Measurements from ENCODE around the gene OFD1.

DNA sequence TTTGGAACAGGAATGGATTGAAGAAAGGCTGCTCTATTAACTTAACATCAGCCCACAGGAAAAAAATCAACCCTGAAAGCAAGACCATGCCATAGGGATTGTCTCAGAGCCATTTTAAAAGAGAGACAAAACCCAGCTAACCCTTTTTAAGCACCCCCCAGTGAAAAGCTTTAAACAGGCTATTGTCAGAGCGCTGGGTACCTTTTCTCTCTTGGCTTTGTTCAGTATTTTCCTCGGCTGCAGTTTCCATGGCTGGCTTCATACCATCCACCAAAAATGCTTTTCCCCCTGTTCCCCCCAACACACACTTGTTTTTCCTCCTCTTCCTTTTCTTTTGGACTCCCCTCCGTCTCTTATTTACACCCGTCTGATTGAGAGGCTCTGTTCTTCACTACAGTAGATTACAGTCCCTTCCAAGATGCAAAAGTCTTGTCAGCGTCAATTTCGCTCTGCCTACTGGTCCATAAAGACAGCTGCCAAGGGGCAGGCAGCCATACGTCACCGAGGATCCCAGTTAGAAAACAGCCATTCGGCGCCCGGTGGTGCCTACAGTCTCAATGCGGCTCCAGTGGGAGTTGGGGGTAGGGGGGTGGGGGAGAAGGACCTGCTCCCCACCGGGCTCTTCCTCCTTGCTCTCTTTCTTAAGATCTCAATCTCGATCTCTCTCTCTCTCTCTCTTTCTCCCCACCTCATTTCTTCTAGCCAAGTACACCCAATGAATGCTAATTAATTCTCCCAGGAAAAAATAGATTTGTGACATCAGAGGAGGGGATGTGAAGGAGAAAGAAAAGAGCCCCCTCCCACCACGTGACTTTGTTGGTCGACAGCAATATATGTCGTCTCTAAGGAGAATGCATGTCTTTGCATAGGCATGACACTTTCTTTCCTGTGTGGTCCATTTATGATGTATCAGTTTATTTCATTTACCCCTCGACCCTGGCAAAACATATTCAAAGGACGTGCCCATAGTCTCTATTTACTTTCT is 82.4 kb downstream of the OFD1 start, which contains the start of gene GPM6B:
- TF ChIP-seq, protein P1, sequence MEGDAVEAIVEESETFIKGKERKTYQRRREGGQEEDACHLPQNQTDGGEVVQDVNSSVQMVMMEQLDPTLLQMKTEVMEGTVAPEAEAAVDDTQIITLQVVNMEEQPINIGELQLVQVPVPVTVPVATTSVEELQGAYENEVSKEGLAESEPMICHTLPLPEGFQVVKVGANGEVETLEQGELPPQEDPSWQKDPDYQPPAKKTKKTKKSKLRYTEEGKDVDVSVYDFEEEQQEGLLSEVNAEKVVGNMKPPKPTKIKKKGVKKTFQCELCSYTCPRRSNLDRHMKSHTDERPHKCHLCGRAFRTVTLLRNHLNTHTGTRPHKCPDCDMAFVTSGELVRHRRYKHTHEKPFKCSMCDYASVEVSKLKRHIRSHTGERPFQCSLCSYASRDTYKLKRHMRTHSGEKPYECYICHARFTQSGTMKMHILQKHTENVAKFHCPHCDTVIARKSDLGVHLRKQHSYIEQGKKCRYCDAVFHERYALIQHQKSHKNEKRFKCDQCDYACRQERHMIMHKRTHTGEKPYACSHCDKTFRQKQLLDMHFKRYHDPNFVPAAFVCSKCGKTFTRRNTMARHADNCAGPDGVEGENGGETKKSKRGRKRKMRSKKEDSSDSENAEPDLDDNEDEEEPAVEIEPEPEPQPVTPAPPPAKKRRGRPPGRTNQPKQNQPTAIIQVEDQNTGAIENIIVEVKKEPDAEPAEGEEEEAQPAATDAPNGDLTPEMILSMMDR (IDR thresholded peaks at IDR 0.05; ENCODE audit: low read depth, low read length, poor library complexity, severe bottlenecking): no peak
- TF ChIP-seq EZH2phosphoT487 (IDR thresholded peaks at IDR 0.05; ENCODE audit: borderline replicate concordance, low read length): no peak
